Mammary epithelial cell (primary cell): ENCODE results near the gene SLC35F2.

ENCODE experiments used
- EZH2 ChIP-seq: IDR thresholded peaks from 2 replicates; pipeline ENCODE4 v1.6.1; 2012; ENCODE audit warnings: low read length, inconsistent platforms, borderline replicate concordance
- TF ChIP-seq, protein P1 (sequence below), 2 donors: IDR thresholded peaks in 1 of 2; conservative IDR thresholded peaks in 1 of 2; 2 replicates each; pipeline ENCODE4 v1.5.1; 2011 to 2012; ENCODE audit warnings: inconsistent platforms in 2 of 2, low read length in 2 of 2, mild to moderate bottlenecking in 2 of 2, control low read depth in 1 of 2, low read depth in 1 of 2; ENCODE audit not compliant: insufficient read depth in 1 of 2; ENCODE audit errors: extremely low read depth in 1 of 2

DNA sequence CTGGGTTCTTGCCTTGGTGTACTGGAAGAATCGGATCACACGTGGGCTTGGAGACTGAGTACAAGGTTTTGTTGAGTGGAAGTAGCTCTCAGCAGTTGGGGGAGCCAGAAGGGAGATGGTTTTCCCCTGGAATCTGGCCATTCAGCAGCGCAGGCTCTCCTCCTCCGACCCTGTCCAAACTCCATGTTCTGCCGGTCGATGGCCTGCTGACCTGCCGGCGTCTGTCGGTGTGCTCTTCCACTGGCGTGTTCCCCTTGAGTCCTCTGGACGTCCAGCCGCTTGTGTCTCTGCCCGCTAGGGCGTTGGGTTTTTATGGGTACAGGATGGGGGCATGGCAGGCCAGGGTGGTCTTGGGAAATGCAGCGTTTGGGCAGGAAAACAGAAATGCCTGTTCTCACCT is 108.3 kb downstream of the SLC35F2 start:
- TF ChIP-seq, protein P1, sequence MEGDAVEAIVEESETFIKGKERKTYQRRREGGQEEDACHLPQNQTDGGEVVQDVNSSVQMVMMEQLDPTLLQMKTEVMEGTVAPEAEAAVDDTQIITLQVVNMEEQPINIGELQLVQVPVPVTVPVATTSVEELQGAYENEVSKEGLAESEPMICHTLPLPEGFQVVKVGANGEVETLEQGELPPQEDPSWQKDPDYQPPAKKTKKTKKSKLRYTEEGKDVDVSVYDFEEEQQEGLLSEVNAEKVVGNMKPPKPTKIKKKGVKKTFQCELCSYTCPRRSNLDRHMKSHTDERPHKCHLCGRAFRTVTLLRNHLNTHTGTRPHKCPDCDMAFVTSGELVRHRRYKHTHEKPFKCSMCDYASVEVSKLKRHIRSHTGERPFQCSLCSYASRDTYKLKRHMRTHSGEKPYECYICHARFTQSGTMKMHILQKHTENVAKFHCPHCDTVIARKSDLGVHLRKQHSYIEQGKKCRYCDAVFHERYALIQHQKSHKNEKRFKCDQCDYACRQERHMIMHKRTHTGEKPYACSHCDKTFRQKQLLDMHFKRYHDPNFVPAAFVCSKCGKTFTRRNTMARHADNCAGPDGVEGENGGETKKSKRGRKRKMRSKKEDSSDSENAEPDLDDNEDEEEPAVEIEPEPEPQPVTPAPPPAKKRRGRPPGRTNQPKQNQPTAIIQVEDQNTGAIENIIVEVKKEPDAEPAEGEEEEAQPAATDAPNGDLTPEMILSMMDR (conservative IDR thresholded peaks at IDR 0.05 in 1 of 2, IDR thresholded peaks at IDR 0.05 in 1 of 2; ENCODE audit: extremely low read depth in 1 of 2, insufficient read depth in 1 of 2, low read depth in 1 of 2, low read length in 2 of 2), result no peak
- no peak for TF ChIP-seq EZH2
